GM21723 (cell line): Measurements from ENCODE around the gene TXN.
"Not testable (repeated sequence)": the region's sequence is repeated elsewhere in the genome, so short reads cannot be mapped to it uniquely, and the experiment has no call there.

ENCODE experiments used
- ATAC-seq: cut with Tn5 transposase; IDR thresholded peaks from one replicate; pipeline ENCODE4 v1.9.1; 2021; ENCODE audit warnings: mild to moderate bottlenecking, moderate library complexity; ENCODE audit not compliant: unreplicated experiment

Gene TXN

DNA sequence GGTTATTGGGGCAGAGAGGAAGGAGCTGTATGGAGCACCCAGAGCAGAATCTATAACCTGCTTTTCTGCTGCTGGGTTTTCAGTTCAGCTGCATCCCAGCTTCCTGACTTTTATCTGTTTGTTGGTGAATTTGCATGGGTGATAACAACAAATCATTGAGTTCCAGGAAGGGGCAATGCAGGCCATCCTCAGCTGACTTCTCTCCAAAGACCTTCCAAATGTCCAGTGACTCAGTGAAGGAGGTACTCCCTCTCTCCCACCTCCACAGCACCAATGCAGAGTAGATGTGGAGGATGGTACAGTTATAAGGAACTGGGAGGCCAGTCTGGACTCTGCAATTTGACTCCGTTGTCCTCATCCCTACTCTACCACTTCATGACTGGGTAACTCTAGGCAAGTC is 1.6 kb upstream of the TXN start:
- ATAC-seq, result no peak

DNA sequence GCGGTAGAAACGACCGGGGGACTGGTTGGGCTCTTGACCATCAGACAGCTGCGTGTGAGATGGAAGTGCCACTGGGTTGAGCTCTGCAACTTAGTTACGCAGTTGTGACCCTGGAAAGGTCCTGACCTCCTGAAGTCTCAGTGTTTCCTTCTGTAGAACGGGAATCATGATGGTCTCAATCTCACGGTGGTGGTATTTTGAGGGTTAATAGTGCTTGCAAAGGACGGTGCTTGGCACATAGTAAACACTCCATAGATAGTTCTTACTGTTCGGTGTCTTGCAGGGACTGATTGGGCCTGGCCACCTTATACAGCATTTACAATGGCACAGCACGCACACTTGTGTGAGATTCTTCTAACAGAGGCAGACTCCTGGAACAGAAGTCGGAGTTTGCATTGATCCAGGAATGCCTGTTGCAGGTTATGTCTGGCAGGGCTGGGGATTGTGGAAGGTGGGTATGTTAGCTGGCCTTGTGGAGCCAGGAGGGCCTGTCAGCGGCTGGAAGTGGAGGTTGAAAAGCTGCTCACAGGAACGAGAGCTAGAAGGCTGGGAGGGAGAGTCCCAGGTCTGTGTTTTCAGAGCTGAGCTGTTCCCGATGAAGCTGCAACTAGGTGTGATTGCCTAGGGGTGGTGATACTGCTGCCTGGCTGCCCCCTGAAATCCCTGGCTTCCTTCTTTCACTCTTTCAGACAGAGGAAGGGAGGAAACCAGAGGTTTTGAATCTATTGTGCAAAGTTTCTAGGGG is 962 bp upstream of the TXN start:
- peak; percentile 3 for ATAC-seq

DNA sequence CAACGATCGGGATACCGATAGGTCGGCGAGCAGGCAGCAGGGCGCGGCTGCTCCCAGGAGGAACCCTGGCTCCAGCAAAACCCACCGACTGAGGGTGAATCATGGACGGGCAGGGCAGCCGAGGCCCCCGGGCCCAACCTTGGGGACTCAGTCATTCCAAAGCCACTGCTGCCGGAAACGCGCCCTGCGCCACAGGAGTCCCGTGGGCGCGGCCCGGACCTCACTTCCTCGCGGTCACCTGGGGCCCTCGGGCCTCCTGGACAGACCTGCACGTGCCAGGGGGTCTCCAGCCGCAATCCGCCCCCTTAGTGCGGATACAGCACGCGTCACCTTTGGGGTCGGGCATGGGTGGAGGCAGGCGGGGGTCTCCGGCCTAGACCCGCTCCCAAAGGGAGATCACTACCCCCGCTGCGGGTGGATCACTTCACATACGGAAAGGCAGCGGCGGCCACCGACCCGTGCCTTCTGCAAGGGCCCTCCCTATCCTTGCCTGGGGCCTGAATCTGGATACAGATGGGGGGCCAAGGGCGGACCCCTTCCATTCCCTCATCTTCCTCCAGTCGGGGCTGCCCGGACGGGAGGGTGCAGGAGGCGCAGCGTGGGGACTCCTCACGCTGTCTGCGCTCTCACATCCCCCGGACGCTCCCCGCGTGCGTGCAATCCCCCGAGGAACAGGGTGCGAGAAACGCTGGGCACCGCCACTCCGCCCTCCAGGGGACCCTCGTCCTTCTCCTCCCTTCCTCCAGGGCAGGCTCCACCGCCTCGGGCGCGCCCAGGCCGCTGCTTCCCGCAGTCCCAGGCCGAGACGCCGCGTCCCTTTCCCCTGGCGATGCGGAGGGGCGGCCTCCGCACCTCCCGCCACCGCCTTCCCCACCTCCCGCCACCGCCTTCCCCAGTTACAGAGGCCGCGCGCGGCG is 586 bp downstream of the TXN start:
- peak; percentile 27 for ATAC-seq

- no peak for ATAC-seq
Measured at GRCh38 chr9:110255034-110255462, 1.3 kb downstream of the TXN start.

DNA sequence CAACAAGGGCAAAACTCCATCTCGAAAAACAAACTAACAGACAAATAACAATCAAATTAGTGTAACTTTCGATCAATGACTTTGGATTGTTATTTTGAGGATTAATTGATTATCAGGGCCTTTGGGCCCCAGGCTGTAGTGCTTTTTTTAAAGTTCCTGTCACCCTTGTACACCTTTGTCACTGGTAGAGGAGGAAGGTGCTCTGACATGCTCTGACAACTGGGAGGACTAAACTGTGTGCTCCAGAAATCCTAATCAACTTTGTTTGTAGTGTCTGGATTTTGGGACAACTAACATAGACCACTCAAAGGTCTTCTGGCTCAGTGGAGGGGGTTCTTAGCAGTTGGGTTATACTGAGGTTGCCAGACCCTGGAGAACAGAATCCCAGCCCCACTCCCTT is 1.8 kb downstream of the TXN start:
- no peak for ATAC-seq

GRCh38 chr9:110252509-110253139 is 3.7 kb downstream of the TXN start:
- ATAC-seq, result no peak

GRCh38 chr9:110251770-110252169 is 4.5 kb downstream of the TXN start:
- not testable (repeated sequence) for ATAC-seq

DNA sequence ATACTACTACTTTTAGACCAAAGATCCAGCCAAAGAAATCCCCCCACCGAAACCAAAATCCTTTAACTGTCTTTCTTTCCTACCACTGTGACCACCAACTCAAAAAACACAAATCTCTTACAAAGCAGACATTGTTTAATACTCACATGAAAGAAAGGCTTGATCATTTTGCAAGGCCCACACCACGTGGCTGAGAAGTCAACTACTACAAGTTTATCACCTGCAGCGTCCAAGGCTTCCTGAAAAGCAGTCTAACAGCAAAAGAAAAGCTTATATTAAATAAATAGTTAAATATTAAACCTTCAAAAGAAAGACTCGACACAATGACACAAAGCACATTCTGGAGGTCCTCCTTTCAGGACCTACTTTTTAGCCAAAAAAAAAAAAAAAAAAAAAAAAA is 5.1 kb downstream of the TXN start:
- ATAC-seq, result no peak

- no peak for ATAC-seq
Measured at GRCh38 chr9:110249603-110250002, 6.7 kb downstream of the TXN start.

DNA sequence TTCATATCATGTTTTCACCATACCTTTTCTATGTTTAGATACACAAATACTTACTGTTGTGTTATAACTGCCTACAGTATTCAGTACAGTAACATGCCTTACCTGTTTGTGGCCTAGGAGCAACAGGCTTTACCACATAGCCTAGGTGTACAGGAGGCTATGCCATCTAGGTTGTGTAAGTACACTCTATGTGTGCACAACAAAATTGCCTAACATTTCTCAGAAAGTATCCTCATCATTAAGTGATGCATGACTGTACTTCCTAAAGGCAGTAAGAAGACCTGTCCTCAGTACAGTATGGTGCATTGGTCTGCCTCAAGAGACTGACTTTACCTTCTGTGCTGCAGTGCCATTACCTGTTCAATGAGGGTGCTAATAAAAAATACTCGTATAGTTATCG is 7.9 kb downstream of the TXN start:
- no peak for ATAC-seq

- no peak for ATAC-seq
Measured at GRCh38 chr9:110246214-110246613, 10.1 kb downstream of the TXN start.

DNA sequence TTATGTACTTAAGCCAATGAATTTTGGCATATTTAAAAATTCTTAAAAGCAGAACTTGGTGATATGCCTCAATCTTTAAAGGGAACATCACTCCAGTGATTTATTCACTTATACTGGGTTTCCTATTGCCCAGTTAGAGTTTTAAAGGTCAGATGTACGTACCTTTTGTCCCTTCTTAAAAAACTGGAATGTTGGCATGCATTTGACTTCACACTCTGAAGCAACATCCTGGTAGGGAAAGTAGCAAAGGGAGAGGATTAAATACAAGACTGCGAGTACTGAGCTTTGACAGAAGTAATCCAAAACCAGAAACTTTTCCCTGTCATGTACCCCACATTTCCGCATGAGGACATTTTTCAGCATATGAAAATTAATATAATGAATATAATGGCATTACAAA is 11.7 kb downstream of the TXN start:
- ATAC-seq, result no peak

DNA sequence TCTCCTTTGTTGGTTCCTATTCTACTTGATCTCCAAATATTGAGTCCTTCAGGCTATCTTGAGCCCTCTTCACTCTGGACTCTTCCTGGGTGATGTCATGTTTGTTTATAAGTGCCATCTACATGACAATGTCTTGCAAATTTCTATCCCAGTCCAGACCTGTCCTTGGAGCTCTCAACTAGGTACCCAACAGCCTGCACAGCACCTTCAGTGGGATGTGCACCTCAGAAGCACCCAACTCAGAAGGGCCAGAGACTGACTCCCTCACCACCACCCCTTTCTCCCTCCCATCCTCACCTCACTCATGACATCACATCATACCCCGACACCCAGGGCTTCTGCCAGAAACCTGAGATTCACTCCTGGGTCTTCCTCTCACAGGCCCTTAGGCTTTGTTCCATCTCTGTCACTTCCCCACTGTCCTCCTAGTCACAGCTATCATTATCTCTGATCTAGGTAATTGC is 14.4 kb downstream of the TXN start:
- no peak for ATAC-seq

- no peak for ATAC-seq
Measured at GRCh38 chr9:110241260-110241857, 14.9 kb downstream of the TXN start.

DNA sequence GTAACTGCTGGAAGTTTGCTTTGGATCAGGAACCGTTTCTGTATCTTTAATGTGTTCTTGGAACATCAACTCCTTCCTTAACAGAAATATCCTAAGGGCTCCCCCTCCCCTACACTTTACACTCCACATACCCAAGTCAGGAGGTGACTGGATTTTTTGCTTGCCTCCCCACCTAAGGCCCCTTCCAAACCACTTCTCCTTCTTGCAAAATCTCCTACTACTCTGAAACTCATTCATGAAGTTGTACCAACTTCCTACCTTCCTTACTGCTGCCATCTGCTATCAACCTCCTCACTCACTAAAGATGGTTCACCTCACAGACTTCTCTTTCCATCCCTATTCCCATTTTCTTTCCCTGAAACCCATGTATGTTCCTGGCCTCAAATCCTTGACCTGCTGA is 16.1 kb downstream of the TXN start:
- ATAC-seq, result no peak

GRCh38 chr9:110228321-110228720 is 28.0 kb downstream of the TXN start:
- no peak for ATAC-seq

DNA sequence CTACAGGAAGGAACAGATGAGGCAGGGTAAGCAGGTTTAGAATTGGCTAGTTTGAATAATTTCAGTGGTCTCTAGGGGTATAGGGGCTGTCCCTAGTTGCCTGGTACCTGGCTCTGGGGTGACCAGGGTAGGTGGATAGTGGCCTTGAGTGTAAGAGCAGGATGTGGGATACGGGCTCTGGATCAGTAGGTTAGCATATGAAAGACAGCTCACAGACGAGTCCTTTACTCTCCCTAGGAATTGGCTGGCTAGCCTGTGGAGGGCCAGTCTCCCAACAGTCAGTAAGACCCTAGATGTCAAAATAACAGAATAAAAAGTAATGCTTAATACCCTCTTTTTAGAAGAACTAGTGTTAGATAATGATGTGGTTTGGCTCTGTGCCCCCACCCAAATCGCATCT is 31.7 kb downstream of the TXN start:
- ATAC-seq, result no peak

DNA sequence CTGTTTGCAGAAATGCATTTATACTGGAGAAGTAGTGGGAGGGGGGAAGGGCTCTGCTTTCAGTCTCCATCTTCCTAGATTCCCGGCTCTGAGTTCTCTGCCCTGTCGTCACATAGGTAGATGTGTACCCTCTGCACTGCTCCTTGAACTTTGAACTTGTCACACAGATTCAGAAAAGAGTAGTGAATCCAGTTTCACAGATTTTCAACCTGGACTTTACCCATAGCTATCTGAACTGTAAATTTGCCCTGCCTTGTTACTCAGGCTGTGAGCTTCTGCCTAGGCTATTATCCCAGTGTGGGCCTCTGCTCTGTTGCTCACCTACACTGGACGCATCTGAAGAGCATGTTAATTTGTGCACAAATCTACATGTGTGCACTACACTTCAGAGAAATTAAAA is 35.5 kb downstream of the TXN start:
- ATAC-seq, result no peak

DNA sequence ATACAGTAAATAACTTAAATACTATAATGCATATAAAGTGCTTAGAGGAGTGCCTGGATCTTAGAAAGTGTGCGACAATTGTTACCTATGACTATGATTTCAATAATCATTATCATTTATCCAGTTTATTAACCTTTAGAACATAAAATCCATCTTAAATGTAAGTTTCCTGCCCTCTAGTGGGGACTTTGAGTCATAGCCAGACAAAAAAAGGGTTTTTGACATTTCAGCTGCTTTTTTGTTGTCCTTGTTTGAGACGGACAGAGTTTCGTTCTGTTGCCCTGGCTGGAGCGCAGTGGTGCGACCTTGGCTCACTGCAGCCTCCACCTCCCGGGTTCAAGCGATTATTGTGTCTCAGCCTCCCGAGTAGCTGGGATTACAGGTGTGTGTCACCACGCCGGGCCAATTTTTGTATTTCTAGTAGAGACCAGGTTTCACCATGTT is 38.6 kb downstream of the TXN start:
- ATAC-seq, result no peak

GRCh38 chr9:110214586-110215355 is 41.5 kb downstream of the TXN start:
- ATAC-seq, result no peak
